Measurements from ENCODE around the gene EIF5A2.

- TF ChIP-seq, protein P1, sequence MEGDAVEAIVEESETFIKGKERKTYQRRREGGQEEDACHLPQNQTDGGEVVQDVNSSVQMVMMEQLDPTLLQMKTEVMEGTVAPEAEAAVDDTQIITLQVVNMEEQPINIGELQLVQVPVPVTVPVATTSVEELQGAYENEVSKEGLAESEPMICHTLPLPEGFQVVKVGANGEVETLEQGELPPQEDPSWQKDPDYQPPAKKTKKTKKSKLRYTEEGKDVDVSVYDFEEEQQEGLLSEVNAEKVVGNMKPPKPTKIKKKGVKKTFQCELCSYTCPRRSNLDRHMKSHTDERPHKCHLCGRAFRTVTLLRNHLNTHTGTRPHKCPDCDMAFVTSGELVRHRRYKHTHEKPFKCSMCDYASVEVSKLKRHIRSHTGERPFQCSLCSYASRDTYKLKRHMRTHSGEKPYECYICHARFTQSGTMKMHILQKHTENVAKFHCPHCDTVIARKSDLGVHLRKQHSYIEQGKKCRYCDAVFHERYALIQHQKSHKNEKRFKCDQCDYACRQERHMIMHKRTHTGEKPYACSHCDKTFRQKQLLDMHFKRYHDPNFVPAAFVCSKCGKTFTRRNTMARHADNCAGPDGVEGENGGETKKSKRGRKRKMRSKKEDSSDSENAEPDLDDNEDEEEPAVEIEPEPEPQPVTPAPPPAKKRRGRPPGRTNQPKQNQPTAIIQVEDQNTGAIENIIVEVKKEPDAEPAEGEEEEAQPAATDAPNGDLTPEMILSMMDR (IDR thresholded peaks at IDR 0.05): no peak
- TF ChIP-seq POLR2AphosphoS5 (IDR thresholded peaks at IDR 0.05): no peak
Observed at GRCh38 chr3:170864525-170865208, 43.8 kb downstream of the EIF5A2 start.

Data from transverse colon (tissue), 4 donors.